HPDE6-E6E7 (cell line): ENCODE measurements around the gene PIEZO1.
A peak's percentile ranks its signal among the peaks of the same experiment; 100 is the strongest.

Experiments used
- DNase-seq: peaks from one replicate; pipeline ENCODE4 v3.0.0; 2011; ENCODE audit warnings: missing footprints; ENCODE audit errors: extremely low spot score

The PIEZO1 gene

GRCh38 chr16:88737298-88738150, 47.5 kb downstream of the PIEZO1 start:
- peak; percentile 88 for DNase-seq

GRCh38 chr16:88736496-88736895, 48.5 kb downstream of the PIEZO1 start:
- DNase-seq, result no peak

GRCh38 chr16:88736088-88736487, 48.9 kb downstream of the PIEZO1 start:
- DNase-seq, result no peak

DNA sequence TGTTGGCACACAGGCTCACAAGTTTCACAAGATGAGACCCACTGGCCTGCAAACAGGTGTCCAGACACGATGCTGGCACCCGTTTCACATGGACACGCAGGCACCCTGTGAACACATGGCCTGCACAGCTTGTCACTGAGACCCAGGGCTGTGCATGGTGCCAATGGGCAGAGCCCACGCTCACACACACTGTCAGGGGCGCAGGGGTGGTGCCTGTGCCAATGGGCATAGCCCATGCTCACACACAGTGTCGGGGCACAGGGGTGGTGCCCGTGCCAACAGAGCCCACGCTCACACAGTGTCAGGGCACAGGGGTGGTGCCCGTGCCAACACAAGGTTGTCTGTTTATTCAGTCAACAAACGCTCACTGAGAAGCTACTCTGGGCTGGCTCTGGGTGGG, 49.4 kb downstream of the PIEZO1 start:
- no peak for DNase-seq

DNA sequence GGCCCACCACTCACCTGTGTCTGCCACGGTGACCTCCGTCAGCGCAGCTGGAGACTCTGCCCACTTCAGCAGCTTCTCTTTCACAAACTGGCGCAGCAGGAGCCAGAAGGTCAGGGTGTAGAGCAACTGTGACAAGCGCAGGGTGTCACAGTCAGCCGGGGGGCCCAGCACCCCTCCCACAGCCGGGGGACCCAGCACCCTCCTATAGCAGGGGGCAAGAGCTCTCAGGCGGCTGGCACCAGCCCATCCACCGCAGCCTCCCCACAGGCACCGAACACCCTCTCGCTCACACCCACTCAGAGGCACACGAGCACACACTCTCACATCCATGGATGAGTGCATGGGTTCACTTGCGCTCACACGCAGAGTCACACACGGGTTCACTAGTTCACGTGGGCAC, 49.9 kb downstream of the PIEZO1 start:
- no peak for DNase-seq

- no peak for DNase-seq
Measured at GRCh38 chr16:88734361-88734728, 50.7 kb downstream of the PIEZO1 start.

- DNase-seq, result no peak
Measured at GRCh38 chr16:88733630-88734360, 51.2 kb downstream of the PIEZO1 start.

- no peak for DNase-seq
Measured at GRCh38 chr16:88732961-88733294, 52.1 kb downstream of the PIEZO1 start.

DNA sequence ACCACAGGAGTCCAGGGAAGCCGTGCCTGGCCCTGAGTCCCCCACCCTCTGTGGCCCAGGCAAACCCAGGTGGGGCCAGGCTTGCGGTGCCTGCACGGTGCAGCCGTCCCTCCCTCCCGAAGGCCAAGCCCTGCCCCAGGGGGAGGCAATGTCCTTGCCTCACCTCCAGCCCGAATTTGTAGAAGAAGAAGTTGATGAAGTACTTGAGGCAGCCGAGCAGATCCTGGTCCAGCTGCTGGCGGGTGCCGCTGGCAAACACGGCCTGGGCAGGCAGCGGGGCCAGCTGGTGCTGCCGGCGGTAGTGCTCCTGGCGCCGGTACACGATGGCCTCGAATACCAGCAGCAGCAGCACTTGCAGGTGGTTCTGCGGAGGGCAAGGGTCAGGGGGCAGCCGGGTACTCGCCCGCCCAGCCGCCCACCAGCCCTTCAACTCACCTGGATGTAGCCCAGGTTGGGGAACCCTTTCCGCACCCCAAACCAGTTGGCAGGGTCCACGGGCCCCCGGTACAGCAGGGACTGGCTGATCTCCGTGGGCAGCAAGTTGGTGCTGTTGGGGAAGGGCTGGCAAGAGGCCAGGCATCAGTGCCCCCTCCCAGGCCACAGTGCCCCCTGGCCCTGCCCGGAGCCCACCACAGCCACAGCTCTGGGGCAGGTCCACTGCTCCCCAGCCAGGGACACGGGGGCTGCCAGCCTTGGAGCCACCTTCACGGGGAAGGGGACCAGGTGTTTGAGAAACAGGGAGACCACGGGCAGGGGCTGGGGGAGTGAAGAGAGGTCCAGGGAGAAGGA, 52.7 kb downstream of the PIEZO1 start:
- no peak for DNase-seq

DNA sequence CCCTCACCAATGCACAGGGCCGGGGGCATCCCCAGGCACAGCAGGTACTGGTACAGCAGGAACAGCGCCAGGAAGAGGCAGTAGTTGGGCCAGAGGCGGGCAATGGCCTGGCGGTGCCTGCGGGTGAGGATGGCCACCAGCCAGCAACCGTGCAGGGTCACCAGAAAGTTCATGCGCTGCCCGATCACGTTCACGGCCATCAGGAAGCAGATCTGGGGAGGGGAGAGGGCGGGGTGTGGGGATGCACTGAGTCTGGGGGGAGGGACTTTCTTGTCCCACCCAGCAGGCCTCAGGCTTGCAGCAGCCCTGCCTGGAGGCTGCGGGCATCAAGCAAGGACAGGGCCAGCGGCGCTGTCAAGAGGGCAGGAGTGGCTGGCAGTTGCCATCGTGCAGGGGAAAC, 53.3 kb downstream of the PIEZO1 start:
- DNase-seq, result peak; percentile 82

DNA sequence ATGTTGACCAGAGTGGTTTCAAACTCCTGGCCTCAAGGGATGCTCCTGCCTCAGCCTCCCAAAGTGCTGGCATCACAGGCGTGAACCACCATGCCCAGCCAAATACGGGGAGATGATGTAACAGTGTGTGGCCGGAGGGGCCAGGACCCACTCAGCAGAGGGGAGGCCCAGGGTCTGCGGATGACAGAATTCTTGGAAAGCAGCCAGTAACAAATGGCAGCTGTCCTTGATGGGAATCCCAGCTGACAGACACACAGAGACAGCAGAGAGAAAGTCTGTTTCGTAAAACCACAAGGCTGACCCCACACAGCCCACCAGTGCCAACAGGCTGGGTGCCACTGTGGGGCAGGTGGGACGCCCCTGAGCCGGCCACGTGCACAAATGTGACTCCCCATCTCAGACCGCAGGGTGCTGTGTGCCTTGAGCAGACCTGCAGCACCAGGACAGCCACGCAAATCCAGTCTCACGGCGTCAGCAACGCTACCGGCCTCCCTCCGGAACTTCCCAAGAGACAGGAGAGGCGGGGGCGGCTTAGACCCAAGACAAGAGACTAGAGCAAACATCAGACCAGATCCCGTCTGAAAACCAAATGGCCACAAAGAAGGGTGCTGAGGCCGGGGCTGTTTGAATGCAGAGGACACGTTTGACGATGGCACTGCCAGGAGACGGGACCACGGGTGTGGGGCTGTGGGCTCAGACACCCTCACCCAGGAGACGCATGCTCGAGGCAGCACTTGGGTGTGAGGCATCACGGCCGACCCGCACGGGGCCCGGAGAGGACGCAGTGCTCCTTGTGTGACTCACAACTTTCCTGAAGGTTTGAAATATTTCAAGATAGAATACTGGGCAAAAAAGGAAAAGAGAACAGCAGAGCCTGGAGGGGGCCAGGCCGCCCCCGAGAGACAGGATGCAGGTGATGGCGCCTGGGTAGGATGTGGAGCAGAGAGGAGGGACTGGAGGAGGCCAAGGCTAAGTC, 54.1 kb downstream of the PIEZO1 start:
- no peak for DNase-seq

DNA sequence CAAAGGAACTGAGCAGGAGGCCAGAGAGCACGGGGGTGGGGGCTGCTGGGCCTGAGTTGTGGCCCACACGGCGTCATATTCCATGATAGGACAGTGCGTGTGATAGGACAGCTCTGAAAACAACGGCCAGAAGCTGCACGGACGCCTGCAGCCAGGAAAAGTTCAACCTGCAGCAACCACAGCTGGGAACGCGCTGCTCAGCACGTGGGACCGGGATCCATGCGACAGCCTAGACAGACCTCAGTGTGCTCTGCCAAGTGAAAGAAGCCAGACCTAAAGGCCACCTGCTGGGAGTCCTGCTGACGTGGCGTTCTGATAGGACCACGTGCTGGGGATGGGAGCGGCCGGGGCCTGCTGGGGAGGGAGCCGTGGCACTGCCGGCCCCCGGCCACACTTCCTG, 57.1 kb downstream of the PIEZO1 start:
- no peak for DNase-seq

DNA sequence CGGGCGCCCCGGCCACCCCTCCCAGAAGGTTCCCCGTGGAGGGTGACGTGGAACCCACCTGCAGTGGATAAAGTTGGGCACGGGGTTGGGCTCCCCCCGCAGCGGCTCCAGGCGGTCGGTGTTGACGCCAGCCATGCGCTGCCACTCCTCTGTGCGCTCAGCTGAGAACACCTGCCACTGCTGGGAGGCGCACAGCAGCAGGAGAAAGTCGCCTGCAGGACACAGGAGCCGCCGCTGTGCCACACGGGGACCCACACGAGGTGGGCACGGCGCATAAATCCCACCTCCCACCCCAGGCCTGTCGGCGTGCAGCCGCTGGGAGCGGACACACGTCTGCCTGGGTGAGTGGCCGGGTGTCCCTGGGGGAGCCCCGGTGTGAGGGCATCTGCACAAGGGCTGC, 58.0 kb downstream of the PIEZO1 start:
- DNase-seq, result no peak

GRCh38 chr16:88726408-88726749, 58.6 kb downstream of the PIEZO1 start:
- no peak for DNase-seq

DNA sequence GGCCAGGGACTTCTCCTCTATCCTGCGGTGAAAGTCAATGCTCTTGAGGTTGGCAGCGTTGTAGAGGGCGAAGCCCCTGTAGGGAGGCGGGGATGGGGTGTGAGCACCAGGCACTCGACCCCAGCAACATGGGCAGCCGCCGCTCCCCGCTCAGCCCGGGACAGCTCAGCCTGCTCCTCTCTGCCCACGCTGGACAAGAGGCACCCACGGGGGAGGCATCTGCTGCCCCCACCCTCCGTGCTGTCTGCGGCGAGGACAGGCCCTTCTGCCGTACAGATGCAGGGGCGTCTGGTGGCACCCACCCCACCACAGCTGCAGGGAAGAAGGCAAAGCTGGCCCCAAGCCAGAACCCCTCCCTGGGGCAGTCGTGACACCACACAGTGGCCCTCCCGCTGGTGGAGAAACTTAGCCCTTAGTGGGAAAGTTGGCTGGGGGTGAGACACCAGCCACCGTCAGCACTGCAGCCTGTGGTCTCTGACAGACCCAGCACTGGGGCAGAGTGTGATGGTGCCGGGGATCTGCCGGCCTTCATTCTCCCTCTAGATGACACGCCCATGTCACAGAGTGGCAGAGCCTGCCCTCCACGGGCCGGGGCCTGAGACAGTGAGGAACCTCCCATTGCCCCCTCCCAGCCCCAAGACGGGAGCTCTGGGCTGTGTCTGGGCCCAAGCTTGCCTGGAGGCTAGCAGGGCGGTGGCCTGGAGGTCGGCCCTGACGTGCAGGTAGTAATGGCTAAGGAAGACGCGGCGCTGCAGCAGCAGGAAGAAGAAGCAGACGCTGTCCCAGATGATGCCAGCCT, 59.2 kb downstream of the PIEZO1 start:
- DNase-seq, result no peak

DNA sequence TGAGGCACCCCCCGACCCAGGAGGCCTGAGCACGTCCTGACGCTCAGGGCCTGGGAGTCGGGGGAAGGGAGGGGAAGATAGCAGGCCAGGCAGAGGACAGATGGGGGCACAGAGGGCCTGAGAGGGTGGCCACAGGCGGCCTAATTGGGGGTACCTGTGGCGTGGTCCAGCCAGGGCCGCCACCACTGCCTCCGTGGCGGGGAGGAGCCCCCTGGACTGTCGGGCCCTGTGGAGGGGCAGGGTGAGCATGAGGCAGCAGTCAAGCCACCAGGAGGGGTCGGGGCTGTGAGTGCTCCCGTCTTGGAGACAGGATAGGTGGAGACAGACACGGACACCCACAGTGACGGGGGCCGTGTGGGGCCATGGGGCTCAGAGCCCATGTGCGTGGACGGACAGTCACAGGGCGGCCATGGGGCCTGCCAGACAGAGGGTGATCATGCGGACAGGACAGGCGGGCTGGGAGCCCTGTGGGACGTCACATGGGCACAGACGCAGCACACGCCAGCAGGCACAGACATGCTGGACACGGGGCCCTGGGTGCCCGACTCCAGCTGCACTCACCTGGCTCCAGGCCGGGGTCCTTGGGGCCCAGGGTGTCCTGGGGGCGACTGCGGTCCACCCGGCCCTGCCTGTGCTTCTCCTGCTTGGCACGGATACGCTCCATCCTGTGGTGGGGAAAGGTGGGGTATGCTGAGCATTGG, 60.0 kb downstream of the PIEZO1 start:
- DNase-seq, result no peak

GRCh38 chr16:88723911-88724310, 61.1 kb downstream of the PIEZO1 start:
- DNase-seq, result no peak

DNA sequence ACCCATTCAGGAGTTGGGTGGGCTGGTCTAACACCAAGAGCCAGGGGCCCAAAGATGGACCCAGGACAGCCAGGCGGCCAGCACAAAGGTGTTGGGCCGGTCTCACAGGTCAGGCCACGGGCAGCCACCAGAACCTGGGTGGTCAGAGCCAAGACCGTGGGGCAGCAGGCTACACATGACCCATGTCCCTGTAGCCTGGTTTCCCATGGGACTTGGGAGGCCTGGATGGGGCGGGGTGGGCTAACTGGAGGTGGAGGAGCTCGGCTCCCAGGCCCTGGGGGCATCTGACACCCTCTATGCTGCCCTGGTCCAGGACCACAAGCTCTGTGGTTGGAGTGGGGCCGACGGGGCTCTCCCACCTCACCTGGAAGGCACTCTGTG, 61.5 kb downstream of the PIEZO1 start:
- no peak for DNase-seq

DNA sequence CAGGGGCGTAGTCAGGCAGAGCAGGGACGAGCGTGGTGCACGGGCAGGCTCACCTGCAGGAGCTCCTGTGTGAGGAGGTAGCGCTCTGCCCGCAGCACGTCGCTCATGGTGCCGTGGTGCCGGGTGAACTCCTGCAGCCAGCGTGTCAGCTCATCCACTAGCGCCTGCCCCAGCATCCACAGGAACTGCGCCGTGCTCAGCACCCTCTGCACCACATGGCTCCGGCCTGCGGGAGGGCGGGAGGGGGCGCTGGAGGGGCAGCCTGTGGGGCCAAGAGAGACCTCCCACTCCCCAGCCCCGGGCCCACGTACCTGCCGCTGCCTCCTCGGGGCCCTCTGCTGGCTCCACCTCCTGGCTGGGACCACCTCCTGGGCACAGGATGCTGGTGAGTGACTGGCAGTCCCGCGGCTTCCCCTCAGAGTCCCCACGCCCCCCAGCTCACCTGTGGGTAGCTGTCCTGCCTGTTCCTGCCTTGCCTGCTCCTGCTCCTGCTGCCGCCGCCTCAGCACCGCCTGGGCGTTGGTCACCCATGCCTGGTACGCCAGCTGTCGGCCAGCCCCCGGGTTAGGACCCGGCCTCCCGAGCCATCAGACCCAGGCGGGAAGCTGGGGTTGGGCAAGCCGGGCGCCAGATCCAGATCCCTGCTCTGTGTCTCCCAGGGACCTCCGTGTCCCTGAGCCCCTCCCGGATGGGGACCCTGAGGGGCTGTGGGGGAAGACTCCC, 62.1 kb downstream of the PIEZO1 start:
- DNase-seq, result no peak
